Fibroblast of skin of scalp (primary cell): Measurements from ENCODE around the gene BSND.
A peak's percentile ranks its signal among the peaks of the same experiment; 100 is the strongest.
"Not testable (repeated sequence)": the region's sequence is repeated elsewhere in the genome, so short reads cannot be mapped to it uniquely, and the experiment has no call there.

Source experiments
- DNase-seq: peaks from one replicate; pipeline ENCODE4 v3.0.0-alpha.2; 2013

The BSND gene

GRCh38 chr1:55024163-55024562 is 25.4 kb downstream of the BSND start:
- DNase-seq = not testable (repeated sequence)

GRCh38 chr1:55026682-55027081 is 27.9 kb downstream of the BSND start:
- DNase-seq = not testable (repeated sequence)

- not testable (repeated sequence) for DNase-seq
Measured at GRCh38 chr1:55031098-55031497, 32.4 kb downstream of the BSND start.

- no peak for DNase-seq
Measured at GRCh38 chr1:55033265-55033614, 34.5 kb downstream of the BSND start.

- peak; percentile 34 for DNase-seq
Measured at GRCh38 chr1:55034476-55035133, 35.9 kb downstream of the BSND start.

GRCh38 chr1:55035904-55036303 is 37.2 kb downstream of the BSND start:
- DNase-seq = no peak

GRCh38 chr1:55037733-55038551 is 39.2 kb downstream of the BSND start:
- no peak for DNase-seq

- no peak for DNase-seq
Measured at GRCh38 chr1:55038552-55038838, 39.8 kb downstream of the BSND start.

GRCh38 chr1:55038974-55039341 is 40.2 kb downstream of the BSND start:
- no peak for DNase-seq

- peak; percentile 22 for DNase-seq
Measured at GRCh38 chr1:55039342-55040082, 40.8 kb downstream of the BSND start, which contains the start of gene PCSK9. PCSK9 (plus strand) TSS chr1:55039548; CDS start chr1:55039838, 290 bp downstream.

GRCh38 chr1:55040083-55040932 is 41.6 kb downstream of the BSND start:
- DNase-seq = no peak

GRCh38 chr1:55040933-55041494 is 42.3 kb downstream of the BSND start:
- DNase-seq = no peak

- DNase-seq = no peak
Measured at GRCh38 chr1:55041613-55042012, 42.9 kb downstream of the BSND start.

GRCh38 chr1:55043011-55043410 is 44.3 kb downstream of the BSND start:
- no peak for DNase-seq

GRCh38 chr1:55043726-55044125 is 45.0 kb downstream of the BSND start:
- DNase-seq = no peak

GRCh38 chr1:55044617-55045397 is 46.1 kb downstream of the BSND start:
- DNase-seq = no peak

- no peak for DNase-seq
Measured at GRCh38 chr1:55045430-55045829, 46.7 kb downstream of the BSND start.

GRCh38 chr1:55046871-55047270 is 48.1 kb downstream of the BSND start:
- no peak for DNase-seq

GRCh38 chr1:55047611-55048010 is 48.9 kb downstream of the BSND start:
- DNase-seq = no peak

- no peak for DNase-seq
Measured at GRCh38 chr1:55048453-55049270, 49.9 kb downstream of the BSND start.
